ENCODE data around the gene PTPRE.

Gene PTPRE

DNA sequence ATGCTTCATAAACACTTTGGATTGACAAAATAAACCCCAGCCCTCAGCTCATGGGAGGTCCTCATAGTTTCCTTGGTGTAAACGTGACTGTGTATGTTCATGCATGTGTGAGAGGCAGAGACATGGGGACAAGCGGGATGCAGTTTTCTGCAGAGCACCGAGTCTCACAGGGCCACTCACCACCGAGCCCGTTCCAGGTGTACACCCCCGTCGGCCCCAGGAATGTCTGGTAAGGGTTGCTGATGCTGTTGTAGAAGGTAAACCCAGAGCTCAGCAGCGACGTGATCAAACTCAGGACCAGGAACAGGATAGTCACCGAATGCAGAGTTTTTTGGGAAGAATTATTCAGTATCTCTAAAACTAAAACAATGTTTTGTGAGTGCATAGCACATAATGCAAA, 23.4 kb upstream of the PTPRE start:
- no peaks in the 10 kb centered on the region for H3K4me1 ChIP-seq
- no peaks in the 10 kb centered on the region for H3K27me3 ChIP-seq
- intact Hi-C loops (cut with DNase I; ENCODE audit: low total_unique reads), result no loop called here
- no peak overlapping the region for H3K27ac ChIP-seq
- H3K4me3 ChIP-seq, result no peak overlapping the region
- H3K9me3 ChIP-seq, result no peaks in the 10 kb centered on the region
- H3K36me3 ChIP-seq, result no peaks in the 10 kb centered on the region
- no peak for DNase-seq
- TF ChIP-seq CTCF (IDR thresholded peaks at IDR 0.05), result no peak

- H3K4me3 ChIP-seq, result no peak overlapping the region
- DNase-seq, result no peak
- no peak for TF ChIP-seq CTCF (IDR thresholded peaks at IDR 0.05)
- H3K4me1 ChIP-seq, result peaks cover 0 to 5% (median 1%) of the 10 kb centered on the region in 4 donors
- no peaks in the 10 kb centered on the region for H3K9me3 ChIP-seq
- H3K27ac ChIP-seq, result no peak overlapping the region
- no peaks in the 10 kb centered on the region for H3K36me3 ChIP-seq
- intact Hi-C loops (cut with DNase I; ENCODE audit: low total_unique reads), result no loop called here
- no peaks in the 10 kb centered on the region for H3K27me3 ChIP-seq
These were observed 22.4 kb upstream of the PTPRE start for GRCh38 chr10:127884501-127884900.

DNA sequence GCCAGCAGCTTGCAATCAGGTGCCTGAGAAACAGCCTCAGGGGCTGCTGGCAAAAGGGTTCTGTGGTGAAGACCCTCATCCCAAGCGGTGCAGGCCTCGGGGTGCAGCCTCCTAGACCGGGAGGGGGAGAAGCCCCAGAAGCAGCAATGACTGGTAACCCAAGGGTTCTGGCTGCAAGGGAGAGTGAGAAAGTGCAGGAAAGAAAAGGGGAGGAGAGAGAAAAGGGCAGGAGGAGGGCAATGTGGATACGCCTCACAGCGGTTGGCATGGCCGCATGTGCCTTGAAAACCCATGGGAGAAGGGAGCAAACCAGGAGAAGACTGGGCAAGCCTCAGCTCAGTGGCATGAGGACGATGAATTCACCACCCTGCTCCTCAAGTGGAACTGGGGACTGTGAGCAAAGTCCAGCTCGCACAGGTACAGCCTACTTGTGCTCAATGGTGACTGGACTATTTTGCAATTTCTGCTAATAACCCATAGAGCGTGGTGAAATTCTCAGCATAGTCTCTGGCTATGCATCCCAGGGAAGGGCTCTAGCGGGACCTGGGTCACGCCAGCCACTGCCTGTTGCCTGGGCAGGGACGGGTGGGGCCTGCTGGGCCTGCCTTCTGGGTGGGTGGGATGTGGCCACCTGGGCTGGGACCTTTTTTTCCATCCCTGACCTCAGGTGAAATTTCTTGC, 20.4 kb upstream of the PTPRE start:
- no peaks in the 10 kb centered on the region for H3K27me3 ChIP-seq
- H3K4me1 ChIP-seq, result peaks cover 0 to 7% (median 3%) of the 10 kb centered on the region in 4 donors
- H3K4me3 ChIP-seq, result no peak overlapping the region
- intact Hi-C loops (cut with DNase I; ENCODE audit: low total_unique reads), result no loop called here
- H3K9me3 ChIP-seq, result no peaks in the 10 kb centered on the region
- no peaks in the 10 kb centered on the region for H3K36me3 ChIP-seq
- TF ChIP-seq CTCF (IDR thresholded peaks at IDR 0.05), result no peak
- H3K27ac ChIP-seq, result no peak overlapping the region
- DNase-seq, result no peak

DNA sequence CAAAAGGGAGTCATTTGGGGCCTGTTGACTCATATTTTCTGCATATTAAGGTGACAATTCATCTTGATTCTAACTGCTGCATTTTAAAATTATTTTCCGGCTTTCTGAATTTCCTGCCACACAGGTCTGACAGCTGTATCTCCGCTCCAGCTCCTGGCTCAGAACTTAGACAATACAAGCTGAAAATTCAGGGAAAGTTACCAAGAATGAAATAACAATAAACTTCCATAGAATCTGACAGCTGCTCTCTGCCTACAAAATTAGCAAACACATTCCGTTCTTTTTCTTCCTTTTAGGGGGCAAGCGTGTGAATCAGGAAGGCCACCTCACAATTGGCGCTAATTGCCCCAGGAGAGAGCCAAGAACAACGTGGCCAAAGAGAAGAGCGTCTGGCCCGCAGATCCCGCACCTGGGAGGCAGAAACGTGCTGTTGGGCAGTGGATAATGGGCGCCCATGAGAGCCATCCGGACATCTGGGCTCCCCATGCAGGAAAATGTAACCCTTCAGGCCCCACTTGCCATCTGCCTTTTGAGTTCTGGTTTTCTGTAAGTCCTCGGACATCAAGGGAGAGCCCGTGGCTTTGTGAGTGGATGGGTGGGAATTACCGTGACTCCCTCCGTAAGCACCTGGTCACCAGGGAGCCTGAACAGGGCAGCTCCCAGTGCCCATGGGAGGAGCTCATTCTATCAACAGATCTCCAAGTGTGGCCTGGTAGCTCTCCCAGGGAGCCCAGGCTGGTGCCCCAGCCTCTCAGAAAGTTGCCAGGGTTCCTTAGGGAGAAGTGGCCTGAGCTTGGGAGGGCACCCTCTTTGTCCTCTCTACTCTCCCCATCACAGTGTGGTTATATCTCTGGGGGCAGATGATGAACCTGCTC, 19.1 kb upstream of the PTPRE start:
- no peak overlapping the region for H3K4me3 ChIP-seq
- H3K36me3 ChIP-seq, result no peaks in the 10 kb centered on the region
- H3K4me1 ChIP-seq, result peaks cover 0 to 7% (median 3%) of the 10 kb centered on the region in 4 donors
- H3K27ac ChIP-seq, result no peak overlapping the region
- no peaks in the 10 kb centered on the region for H3K27me3 ChIP-seq
- DNase-seq, result no peak
- TF ChIP-seq CTCF (IDR thresholded peaks at IDR 0.05), result no peak
- no peaks in the 10 kb centered on the region for H3K9me3 ChIP-seq
- intact Hi-C loops (cut with DNase I; ENCODE audit: low total_unique reads), result no loop called here

GRCh38 chr10:127888521-127889312, 18.2 kb upstream of the PTPRE start:
- H3K4me3 ChIP-seq, result no peak overlapping the region
- no peaks in the 10 kb centered on the region for H3K9me3 ChIP-seq
- peaks cover 0 to 7% (median 3%) of the 10 kb centered on the region in 4 donors for H3K4me1 ChIP-seq
- no peak for TF ChIP-seq CTCF (IDR thresholded peaks at IDR 0.05)
- H3K27ac ChIP-seq, result peak overlapping the region in 1 of 2 donors; percentile 54
- no peak for DNase-seq
- intact Hi-C loops (cut with DNase I; ENCODE audit: low total_unique reads), result no loop called here
- H3K36me3 ChIP-seq, result no peaks in the 10 kb centered on the region
- no peaks in the 10 kb centered on the region for H3K27me3 ChIP-seq

Data from tibial artery (tissue), 4 donors.